Measurements from ENCODE around the gene IDUA. TPM values are rescaled to one million over a fixed set of nuclear protein-coding genes. Genes with fewer than 3 reads are reported as not detected.

IDUA gene
- total RNA-seq, 1 donor from 2014 or later, result 14.9 TPM

GRCh38 chr4:1030559-1030958, 43.7 kb downstream of the IDUA start:
- Mint-ChIP-seq H3K27ac (ENCODE audit: unreplicated experiment) (no peak overlapping the region), H3K27me3 (ENCODE audit: unreplicated experiment) (peaks cover 8% of the 10 kb centered on the region), H3K36me3 (ENCODE audit: low read depth, unreplicated experiment) (no peaks in the 10 kb centered on the region), H3K9me3 (ENCODE audit: unreplicated experiment) (no peaks in the 10 kb centered on the region), H3K4me1 (ENCODE audit: unreplicated experiment) (no peaks in the 10 kb centered on the region), H3K4me3 (ENCODE audit: unreplicated experiment) (no peak overlapping the region)
- no peak for TF ChIP-seq CTCF (IDR thresholded peaks at IDR 0.05; ENCODE audit: unreplicated experiment)
- no peak for DNase-seq (ENCODE audit: low spot score)

GRCh38 chr4:1031346-1031745, 44.5 kb downstream of the IDUA start:
- no peaks in the 10 kb centered on the region for H3K9me3 Mint-ChIP-seq (ENCODE audit: unreplicated experiment)
- no peaks in the 10 kb centered on the region for H3K36me3 Mint-ChIP-seq (ENCODE audit: low read depth, unreplicated experiment)
- no peak for TF ChIP-seq CTCF (IDR thresholded peaks at IDR 0.05; ENCODE audit: unreplicated experiment)
- H3K27me3 Mint-ChIP-seq (ENCODE audit: unreplicated experiment), result peaks cover 2% of the 10 kb centered on the region
- H3K4me1 Mint-ChIP-seq (ENCODE audit: unreplicated experiment), result no peaks in the 10 kb centered on the region
- no peak for DNase-seq (ENCODE audit: low spot score)
- no peak overlapping the region for H3K4me3 Mint-ChIP-seq (ENCODE audit: unreplicated experiment)
- no peak overlapping the region for H3K27ac Mint-ChIP-seq (ENCODE audit: unreplicated experiment)

- TF ChIP-seq CTCF (IDR thresholded peaks at IDR 0.05; ENCODE audit: unreplicated experiment), result no peak
- no peaks in the 10 kb centered on the region for H3K9me3 Mint-ChIP-seq (ENCODE audit: unreplicated experiment)
- H3K27me3 Mint-ChIP-seq (ENCODE audit: unreplicated experiment), result peaks cover 2% of the 10 kb centered on the region
Observed at GRCh38 chr4:1031956-1032795, 45.3 kb downstream of the IDUA start.

GRCh38 chr4:1032861-1033260, 46.0 kb downstream of the IDUA start:
- no peak overlapping the region for H3K27ac Mint-ChIP-seq (ENCODE audit: unreplicated experiment)
- no peaks in the 10 kb centered on the region for H3K27me3 Mint-ChIP-seq (ENCODE audit: unreplicated experiment)
- DNase-seq (ENCODE audit: low spot score), result no peak
- no peaks in the 10 kb centered on the region for H3K36me3 Mint-ChIP-seq (ENCODE audit: low read depth, unreplicated experiment)
- no peaks in the 10 kb centered on the region for H3K4me1 Mint-ChIP-seq (ENCODE audit: unreplicated experiment)
- TF ChIP-seq CTCF (IDR thresholded peaks at IDR 0.05; ENCODE audit: unreplicated experiment), result no peak
- H3K9me3 Mint-ChIP-seq (ENCODE audit: unreplicated experiment), result no peaks in the 10 kb centered on the region
- H3K4me3 Mint-ChIP-seq (ENCODE audit: unreplicated experiment), result no peak overlapping the region

More at GRCh38 chr4:1031956-1032795, 45.3 kb downstream of the IDUA start:
- Mint-ChIP-seq H3K27ac (ENCODE audit: unreplicated experiment) (no peak overlapping the region), H3K4me1 (ENCODE audit: unreplicated experiment) (no peaks in the 10 kb centered on the region), H3K36me3 (ENCODE audit: low read depth, unreplicated experiment) (no peaks in the 10 kb centered on the region), H3K4me3 (ENCODE audit: unreplicated experiment) (no peak overlapping the region)
- DNase-seq (ENCODE audit: low spot score), result no peak

- H3K4me1 Mint-ChIP-seq (ENCODE audit: unreplicated experiment), result no peaks in the 10 kb centered on the region
- no peaks in the 10 kb centered on the region for H3K36me3 Mint-ChIP-seq (ENCODE audit: low read depth, unreplicated experiment)
- DNase-seq (ENCODE audit: low spot score), result no peak
- no peak for TF ChIP-seq CTCF (IDR thresholded peaks at IDR 0.05; ENCODE audit: unreplicated experiment)
- H3K27ac Mint-ChIP-seq (ENCODE audit: unreplicated experiment), result no peak overlapping the region
- no peak overlapping the region for H3K4me3 Mint-ChIP-seq (ENCODE audit: unreplicated experiment)
- no peaks in the 10 kb centered on the region for H3K27me3 Mint-ChIP-seq (ENCODE audit: unreplicated experiment)
- H3K9me3 Mint-ChIP-seq (ENCODE audit: unreplicated experiment), result no peaks in the 10 kb centered on the region
Observed at GRCh38 chr4:1033840-1034551, 47.2 kb downstream of the IDUA start.
